Glomerular visceral epithelial cell (primary cell): ENCODE results near the gene DAAM1.
A peak's percentile ranks its signal among the peaks of the same experiment; 100 is the strongest.

Experiments
- DNase-seq: peaks from one replicate; pipeline ENCODE4 v3.0.0-alpha.2; 2016; ENCODE audit errors: extremely low spot score

The DAAM1 gene

GRCh38 chr14:59187802-59188460 is 536 bp upstream of the DAAM1 start:
- no peak for DNase-seq

- no peak for DNase-seq
Measured at GRCh38 chr14:59189091-59189785, 771 bp downstream of the DAAM1 start.

- peak; percentile 95 for DNase-seq
Measured at GRCh38 chr14:59189786-59190368, 1.4 kb downstream of the DAAM1 start.

GRCh38 chr14:59190372-59190771 is 1.9 kb downstream of the DAAM1 start:
- DNase-seq, result peak; percentile 21

GRCh38 chr14:59195912-59196311 is 7.4 kb downstream of the DAAM1 start:
- DNase-seq, result no peak

- no peak for DNase-seq
Measured at GRCh38 chr14:59197695-59198262, 9.3 kb downstream of the DAAM1 start.

DNA sequence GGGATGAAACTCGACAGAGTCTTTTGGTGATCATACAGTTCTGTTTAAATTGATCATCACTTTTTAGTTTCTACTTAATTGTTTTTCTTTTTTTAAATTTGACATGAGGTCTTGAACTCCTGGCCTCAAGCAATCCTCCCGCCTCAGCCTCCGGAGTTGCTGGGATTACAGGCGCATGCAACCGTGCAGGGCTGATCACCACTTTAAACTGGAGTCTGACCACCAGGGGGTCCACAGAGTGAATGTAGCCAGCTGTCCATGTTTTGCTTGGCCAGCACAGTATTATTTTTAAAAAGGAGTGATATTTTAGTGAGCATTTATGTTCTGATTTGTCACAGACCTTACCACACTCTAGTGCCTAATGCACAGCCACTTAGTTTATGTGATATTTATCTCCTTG is 10.7 kb downstream of the DAAM1 start:
- DNase-seq, result no peak

- DNase-seq, result no peak
Measured at GRCh38 chr14:59199614-59200013, 11.1 kb downstream of the DAAM1 start.

GRCh38 chr14:59200195-59200594 is 11.7 kb downstream of the DAAM1 start:
- DNase-seq, result no peak

GRCh38 chr14:59202031-59202430 is 13.6 kb downstream of the DAAM1 start:
- DNase-seq, result no peak

- no peak for DNase-seq
Measured at GRCh38 chr14:59204305-59204704, 15.8 kb downstream of the DAAM1 start.

- DNase-seq, result no peak
Measured at GRCh38 chr14:59206892-59207291, 18.4 kb downstream of the DAAM1 start.

- DNase-seq, result no peak
Measured at GRCh38 chr14:59207506-59207933, 19.1 kb downstream of the DAAM1 start.

DNA sequence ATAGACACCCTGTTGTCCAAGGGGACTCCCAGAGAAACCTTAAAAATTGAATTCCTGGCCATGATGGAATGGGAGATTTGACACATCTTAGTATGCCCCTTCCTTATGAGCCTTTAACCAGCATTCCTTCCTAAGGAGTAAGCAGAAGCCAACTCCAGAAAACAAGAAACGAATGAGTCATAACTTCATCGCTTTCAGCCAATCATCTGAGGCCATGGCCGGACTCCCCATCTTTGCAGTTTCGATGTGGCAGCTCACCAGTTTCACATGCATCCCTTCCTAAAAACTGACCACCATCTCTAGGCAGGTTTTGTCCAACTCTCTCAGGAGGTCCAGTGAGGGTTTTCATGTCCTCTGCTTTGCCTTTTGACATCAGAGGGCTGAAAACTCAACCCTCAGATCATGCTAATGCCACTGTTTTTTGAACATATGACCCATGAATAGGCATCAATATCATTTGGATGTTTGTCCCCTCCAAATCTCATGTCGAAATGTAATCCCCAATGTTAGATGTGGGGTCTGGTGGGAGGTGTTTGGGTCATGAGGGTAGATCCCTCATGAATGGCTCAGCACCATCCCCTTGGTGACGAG is 19.9 kb downstream of the DAAM1 start:
- no peak for DNase-seq

DNA sequence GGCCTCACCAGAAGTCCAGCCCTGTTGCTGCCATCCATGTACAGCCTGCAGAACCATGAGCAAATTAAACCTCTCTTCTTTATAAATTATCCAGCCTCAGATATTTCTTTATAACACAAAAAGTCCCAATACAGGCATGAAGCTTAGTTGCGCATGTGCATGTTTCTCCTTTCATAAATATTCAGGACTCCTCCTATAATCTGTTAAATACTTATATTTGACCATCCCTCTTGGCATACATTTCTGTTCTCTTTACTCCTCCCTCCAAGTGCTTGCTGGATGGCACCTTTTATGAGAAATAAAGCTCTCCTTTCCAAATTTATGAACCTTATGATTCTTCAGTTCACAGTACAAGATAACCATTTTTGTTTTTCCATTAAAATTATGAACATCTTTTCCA is 20.5 kb downstream of the DAAM1 start:
- no peak for DNase-seq

- DNase-seq, result no peak
Measured at GRCh38 chr14:59210621-59211020, 22.2 kb downstream of the DAAM1 start.

DNA sequence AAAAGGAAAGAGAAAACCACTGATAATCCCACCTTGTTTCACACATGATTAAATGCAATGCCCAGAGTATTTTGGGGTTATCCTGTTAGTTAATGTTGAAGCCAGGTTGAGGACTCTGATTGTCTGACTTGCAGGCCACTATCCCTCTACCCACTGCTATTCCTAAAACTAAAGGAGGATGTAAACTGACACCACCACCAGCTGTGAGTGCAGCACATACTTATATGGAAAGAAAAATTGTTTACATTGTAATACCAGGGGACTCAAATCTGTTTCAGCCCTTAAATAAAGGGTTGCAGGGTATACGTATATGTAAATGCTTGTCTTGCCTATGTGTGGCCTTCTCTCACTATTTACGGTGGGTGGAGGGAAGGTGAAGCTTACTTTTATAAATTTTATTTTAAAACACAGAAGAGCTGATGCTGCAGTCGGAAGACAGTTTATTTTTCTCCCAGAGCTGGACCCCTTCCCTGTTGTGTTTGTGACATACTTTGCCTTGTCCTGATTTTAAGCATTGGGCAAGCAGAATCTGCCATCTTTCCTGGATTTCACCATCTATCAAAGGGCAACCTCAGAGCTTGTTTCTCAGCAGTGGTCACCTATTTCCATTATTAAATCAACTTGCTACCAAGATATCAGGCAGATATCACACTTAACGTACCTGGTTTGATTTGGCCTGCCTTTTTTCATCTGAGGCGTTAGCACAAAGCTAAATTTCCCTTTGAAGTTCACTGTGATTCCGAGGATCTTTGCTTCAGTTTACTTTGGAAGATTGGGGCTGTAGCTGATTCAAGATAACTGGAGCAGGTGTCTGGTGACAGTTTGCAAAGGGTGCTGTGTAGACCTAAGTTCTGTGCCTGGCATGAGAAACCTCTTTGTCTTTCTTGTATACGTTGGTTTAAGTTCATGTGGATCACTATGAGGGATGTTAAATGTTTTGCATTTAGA is 25.2 kb downstream of the DAAM1 start:
- DNase-seq, result no peak

DNA sequence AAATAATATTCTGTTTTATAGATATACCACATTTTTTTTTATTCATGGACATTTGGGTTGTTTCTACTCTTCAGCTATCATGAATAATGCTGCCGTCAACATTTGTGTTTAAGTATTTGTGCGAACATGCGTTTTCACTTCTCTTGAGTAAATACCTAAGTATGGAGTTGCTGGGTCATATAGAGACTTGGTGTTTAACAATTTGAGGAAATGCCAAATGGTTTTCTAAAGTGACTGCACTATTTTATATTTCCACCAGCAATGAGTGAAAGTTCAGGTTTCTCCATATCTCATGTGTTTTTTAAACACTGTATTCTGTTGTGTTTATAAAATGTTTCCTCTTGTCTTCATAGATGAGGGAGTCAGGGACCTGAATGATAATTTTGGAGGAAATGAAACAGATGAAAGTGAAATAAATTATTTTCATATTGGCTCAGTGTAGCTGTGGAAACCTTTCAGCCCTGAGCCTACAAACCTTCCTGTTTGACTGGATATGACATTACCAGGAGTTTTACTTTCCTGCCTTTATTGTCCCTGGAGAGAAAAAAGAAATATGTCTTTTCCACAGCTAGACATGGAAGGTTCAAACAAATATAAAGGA is 26.3 kb downstream of the DAAM1 start:
- DNase-seq, result no peak

DNA sequence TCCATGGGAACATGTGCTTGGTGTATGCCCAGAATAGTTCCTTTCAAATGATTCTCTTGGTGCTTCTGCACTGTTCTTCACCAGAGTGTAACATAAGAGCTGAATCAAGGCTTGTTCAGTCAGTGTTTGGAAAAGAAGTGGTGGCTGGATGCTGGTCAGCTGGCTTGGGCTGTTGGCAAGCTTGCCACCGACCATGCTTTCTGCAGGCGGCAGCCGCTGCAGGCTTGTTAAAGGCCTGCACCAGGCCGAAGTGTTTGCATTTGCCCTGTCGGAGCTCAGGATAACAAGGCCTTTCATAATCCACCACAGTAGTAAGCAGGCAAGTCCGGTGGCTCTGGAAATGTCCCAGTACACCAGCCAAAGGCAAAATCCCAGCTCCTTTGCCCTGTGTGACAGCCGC is 26.9 kb downstream of the DAAM1 start:
- DNase-seq, result no peak

GRCh38 chr14:59215757-59216156 is 27.3 kb downstream of the DAAM1 start:
- DNase-seq, result no peak

GRCh38 chr14:59217011-59217410 is 28.5 kb downstream of the DAAM1 start:
- no peak for DNase-seq
